GM10266 (cell line): Measurements from ENCODE around the gene MAK.

ENCODE experiments used
- DNase-seq: peaks from one replicate; pipeline ENCODE4 v3.0.0; 2012; ENCODE audit errors: extremely low spot score
- CTCF ChIP-seq: IDR thresholded peaks from 2 replicates; pipeline ENCODE4 v1.5.1; 2012; ENCODE audit warnings: mild to moderate bottlenecking, low read depth; ENCODE audit not compliant: control insufficient read depth, insufficient read depth; ENCODE audit errors: missing control alignments

Gene MAK

GRCh38 chr6:10719296-10719963 is 118.9 kb downstream of the MAK start:
- TF ChIP-seq CTCF: no peak
- DNase-seq: no peak

- no peak for TF ChIP-seq CTCF
- no peak for DNase-seq
Measured at GRCh38 chr6:10713962-10714361, 124.4 kb downstream of the MAK start.
